ENCODE results near the gene PROSER2.

PROSER2 gene

GRCh38 chr10:11869219-11869618 lies 46.1 kb downstream of the PROSER2 start:
- DNase-seq (ENCODE audit: low read depth in 2 of 2): no peak

- DNase-seq (ENCODE audit: low read depth in 2 of 2): no peak
Measured at GRCh38 chr10:11869743-11870460, 46.7 kb downstream of the PROSER2 start.

- no peak for DNase-seq (ENCODE audit: low read depth in 2 of 2)
Measured at GRCh38 chr10:11870461-11870780, 47.3 kb downstream of the PROSER2 start.

GRCh38 chr10:11870900-11871400 lies 47.8 kb downstream of the PROSER2 start:
- no peak for DNase-seq (ENCODE audit: low read depth in 2 of 2)

- DNase-seq (ENCODE audit: low read depth in 2 of 2): no peak
Measured at GRCh38 chr10:11871466-11871865, 48.3 kb downstream of the PROSER2 start.

- DNase-seq (ENCODE audit: low read depth in 2 of 2): peak; percentile 49 to 55
Measured at GRCh38 chr10:11874568-11875493, 51.7 kb downstream of the PROSER2 start.

GRCh38 chr10:11875494-11876281 lies 52.5 kb downstream of the PROSER2 start:
- DNase-seq (ENCODE audit: low read depth in 2 of 2): no peak

- DNase-seq (ENCODE audit: low read depth in 2 of 2): no peak
Measured at GRCh38 chr10:11876324-11876723, 53.2 kb downstream of the PROSER2 start.

- DNase-seq (ENCODE audit: low read depth in 2 of 2): no peak
Measured at GRCh38 chr10:11876805-11877590, 53.8 kb downstream of the PROSER2 start.

- DNase-seq (ENCODE audit: low read depth in 2 of 2): no peak
Measured at GRCh38 chr10:11877591-11877905, 54.4 kb downstream of the PROSER2 start.

- no peak for DNase-seq (ENCODE audit: low read depth in 2 of 2)
Measured at GRCh38 chr10:11878776-11879175, 55.6 kb downstream of the PROSER2 start.

- DNase-seq (ENCODE audit: low read depth in 2 of 2): no peak
Measured at GRCh38 chr10:11879387-11880094, 56.4 kb downstream of the PROSER2 start.

GRCh38 chr10:11880151-11881029 lies 57.2 kb downstream of the PROSER2 start:
- DNase-seq (ENCODE audit: low read depth in 2 of 2): no peak

GRCh38 chr10:11881030-11881476 lies 57.9 kb downstream of the PROSER2 start:
- DNase-seq (ENCODE audit: low read depth in 2 of 2): no peak

- DNase-seq (ENCODE audit: low read depth in 2 of 2): no peak
Measured at GRCh38 chr10:11881477-11882417, 58.6 kb downstream of the PROSER2 start.

- DNase-seq (ENCODE audit: low read depth in 2 of 2): no peak
Measured at GRCh38 chr10:11882646-11883375, 59.7 kb downstream of the PROSER2 start.

GRCh38 chr10:11884706-11885423 lies 61.7 kb downstream of the PROSER2 start:
- DNase-seq (ENCODE audit: low read depth in 2 of 2): no peak
